Measurements from ENCODE around the gene MT1X.

DNA sequence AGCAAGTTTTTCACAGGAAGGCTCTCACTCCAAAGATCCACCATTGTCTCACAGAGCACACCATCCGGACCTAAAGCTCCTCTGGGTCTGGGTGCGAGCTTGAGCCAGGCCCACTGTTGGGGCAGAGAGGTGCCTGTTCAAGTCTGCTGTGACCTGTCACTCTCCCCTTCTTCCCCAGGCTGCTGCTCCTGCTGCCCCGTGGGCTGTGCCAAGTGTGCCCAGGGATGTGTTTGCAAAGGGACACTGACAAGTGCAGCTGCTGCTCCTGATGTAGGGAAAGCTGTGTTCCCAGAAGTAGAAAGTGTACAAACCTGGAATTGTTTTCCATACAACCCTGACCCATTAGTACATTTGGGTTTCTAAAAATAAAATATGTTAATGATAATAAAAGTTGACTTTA is 4.8 kb upstream of the MT1X start:
- TF ChIP-seq SOX13 (IDR thresholded peaks at IDR 0.05) (no peak), SOX13 (CRISPR knock-in tag; conservative IDR thresholded peaks at IDR 0.05 in 1 of 2, IDR thresholded peaks at IDR 0.05 in 1 of 2) (no peak), TAF1 (CRISPR knock-in tag; IDR thresholded peaks at IDR 0.05) (no peak)
- TF ChIP-seq, protein P1, sequence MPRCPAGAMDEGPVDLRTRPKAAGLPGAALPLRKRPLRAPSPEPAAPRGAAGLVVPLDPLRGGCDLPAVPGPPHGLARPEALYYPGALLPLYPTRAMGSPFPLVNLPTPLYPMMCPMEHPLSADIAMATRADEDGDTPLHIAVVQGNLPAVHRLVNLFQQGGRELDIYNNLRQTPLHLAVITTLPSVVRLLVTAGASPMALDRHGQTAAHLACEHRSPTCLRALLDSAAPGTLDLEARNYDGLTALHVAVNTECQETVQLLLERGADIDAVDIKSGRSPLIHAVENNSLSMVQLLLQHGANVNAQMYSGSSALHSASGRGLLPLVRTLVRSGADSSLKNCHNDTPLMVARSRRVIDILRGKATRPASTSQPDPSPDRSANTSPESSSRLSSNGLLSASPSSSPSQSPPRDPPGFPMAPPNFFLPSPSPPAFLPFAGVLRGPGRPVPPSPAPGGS (CRISPR knock-in tag; IDR thresholded peaks at IDR 0.05): no peak

All from HepG2 (cell line).